ENCODE measurements around the gene SOS1.

SOS1 gene

DNA sequence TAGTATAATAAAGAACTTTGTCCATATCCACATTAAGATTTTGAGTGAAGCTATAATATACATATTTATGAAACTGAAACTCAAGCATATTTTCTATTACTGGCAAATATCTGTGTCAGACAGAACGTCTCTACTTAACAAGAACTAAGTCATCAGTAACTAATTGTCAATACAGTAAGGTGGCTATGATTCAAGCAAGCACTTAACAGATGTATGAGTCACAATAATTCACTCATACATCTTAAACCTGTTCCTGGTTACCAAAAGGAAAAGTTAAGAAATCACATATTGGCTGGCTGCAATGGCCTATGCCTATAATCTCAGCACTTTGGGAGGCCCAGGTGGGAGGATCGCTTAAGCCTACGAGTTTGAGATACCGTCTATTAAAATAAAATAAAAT is 96.0 kb downstream of the SOS1 start:
- DNase-seq (ENCODE audit: low read depth): peak; percentile 16

DNA sequence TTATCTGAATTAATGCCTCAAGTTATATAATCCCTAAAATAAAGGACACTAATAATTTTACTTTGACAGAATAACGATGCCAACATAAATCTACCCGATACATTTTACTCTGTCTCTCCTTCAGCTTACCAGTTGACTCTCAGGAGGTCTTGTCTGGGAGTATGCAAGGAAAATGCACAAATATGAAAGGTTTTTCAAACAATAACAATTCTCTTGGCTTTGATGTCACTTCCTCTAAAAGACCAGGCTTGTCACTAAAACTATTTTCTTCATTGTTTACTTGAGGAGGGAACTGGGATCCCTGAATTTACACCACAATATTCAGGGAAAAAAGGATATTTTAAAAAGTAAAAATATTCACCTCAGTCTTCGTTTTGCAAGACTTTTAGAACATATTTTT is 97.2 kb downstream of the SOS1 start:
- DNase-seq (ENCODE audit: low read depth): no peak

DNA sequence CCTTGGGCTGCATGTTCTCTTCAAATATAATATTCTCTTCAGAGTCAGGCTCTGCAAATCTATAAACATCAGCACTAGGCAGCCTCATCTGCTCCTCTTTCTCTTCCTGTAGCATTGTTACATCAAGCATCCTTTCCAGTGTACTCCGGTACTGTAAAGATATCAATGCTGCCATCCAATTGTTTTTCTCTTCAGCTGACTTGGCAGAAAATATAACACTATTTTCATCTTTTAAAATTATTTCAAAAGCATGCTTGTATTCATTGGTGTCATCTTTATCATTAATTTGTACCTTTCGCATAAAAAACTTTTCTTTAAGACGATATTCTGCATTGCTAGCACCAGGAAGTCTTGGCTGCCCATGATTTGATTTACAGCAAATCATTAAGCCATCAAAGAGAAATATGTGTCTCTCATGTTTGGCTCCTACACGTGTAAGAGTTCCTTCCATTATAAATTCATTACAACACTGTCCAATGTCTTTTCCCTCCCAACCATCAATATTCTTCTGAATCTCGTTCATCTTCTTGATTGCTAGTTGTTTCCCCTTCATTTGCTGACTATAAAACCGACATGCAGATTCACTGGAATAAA is 98.1 kb downstream of the SOS1 start:
- no peak for DNase-seq (ENCODE audit: low read depth)

DNA sequence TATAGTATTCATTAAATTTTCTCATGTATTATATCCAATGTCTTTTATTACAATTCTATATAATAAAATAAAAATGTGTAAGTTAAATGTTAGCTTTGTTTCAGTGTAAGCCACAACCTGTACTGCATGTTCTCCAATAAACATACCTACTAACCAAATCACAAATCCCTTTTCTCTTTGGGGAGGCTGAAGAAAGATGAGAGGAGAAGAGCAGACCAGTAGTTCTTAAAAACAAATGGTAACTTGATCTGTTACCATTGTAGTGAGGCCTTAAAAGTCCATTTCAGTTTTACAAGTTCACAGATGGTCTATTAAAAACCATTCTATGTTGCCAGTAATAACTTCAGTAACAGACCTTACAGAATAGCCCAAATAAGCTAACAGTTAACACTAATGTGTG is 100.5 kb downstream of the SOS1 start:
- DNase-seq (ENCODE audit: low read depth): no peak

DNA sequence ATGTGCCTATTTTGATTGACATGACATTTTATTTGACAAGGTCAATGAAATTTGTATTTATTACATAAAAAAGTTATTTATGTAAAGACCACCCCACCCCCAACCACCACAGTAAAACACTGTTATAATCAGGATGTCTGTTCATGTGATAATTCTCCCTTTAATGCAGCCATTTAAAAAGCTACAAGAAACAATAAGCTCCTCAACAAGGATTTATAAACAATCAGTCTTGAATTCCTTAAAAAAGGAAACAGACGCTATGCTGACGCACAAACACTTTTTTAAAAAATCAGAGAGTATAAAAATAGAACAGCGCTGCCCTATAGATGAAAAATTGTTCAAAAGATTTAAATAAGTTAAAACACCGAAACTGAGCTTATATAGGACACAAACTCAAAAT is 102.2 kb downstream of the SOS1 start:
- DNase-seq (ENCODE audit: low read depth): no peak

DNA sequence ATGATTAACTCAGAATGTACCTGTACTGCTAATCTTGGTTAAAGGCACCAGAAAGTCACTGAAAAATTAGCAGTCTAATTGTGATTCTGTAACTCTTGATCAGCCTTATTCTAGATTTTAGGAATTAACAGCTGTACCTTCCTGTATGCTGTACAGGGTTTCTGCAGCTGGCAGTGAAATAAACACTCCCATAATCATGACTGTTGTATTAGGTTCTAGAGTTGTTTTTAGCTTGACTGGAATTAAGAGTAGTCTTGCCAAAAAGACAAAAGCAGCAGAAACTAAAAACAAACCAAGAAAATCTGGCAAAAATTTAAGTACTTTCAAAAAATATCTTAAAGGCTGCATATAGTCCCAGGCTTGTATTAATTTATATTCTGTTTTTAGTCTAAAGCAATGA is 103.5 kb downstream of the SOS1 start:
- DNase-seq (ENCODE audit: low read depth): no peak

DNA sequence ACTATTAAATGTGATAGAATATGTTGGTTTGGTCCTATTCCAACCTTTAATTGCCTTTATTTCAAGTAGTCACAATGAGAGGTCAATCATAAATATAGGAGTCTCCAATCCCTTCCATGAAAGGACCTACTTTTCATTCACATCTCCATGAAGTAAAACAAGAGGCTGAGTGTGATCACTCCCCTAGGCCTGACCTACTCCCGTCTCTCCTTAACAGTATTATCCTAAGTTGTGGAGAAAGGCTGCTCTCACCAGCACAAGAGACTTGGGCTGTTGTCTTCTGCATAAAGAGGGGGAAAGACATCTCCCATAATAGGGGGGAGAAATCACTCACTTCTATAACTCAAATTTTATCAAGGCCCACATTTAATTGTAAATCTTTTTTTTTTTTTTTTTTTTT is 105.4 kb downstream of the SOS1 start:
- DNase-seq (ENCODE audit: low read depth): no peak

DNA sequence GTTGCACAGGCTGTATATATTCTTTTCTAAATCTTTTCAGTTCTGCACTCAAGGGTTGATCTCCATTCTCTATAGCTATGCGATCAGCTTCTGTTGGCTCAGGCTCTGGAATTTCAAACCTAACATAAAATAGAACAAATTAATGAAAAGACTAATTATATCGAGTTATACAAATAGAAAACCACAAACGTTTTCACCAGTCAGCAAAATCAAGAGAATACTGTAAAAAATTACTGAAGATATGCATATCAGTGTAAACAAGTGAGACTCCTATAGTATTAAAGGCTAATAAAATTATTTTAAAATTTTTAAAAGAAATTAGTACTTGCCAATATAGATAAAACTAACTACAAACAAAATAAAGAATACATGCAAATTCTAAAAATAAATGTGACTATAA is 107.0 kb downstream of the SOS1 start:
- no peak for DNase-seq (ENCODE audit: low read depth)

DNA sequence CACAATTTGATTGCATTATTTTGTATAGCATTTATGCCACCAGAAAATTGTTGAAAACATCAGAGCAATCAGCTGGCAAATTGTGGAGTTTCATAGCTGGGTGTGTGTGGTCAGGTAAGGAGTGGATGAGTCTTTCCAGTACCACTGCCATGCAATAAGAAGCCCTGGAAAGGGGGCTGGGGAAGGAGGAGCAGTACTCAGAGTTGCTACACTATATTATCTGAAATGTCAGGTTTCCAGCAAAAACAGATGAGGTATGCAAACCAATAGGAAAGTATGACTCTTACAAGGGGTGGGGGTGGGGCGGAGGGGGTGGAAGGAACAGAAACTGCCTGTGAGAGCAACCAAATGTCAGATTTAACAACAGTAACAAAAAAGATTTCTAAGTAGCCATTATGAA is 112.2 kb downstream of the SOS1 start:
- no peak for DNase-seq (ENCODE audit: low read depth)

DNA sequence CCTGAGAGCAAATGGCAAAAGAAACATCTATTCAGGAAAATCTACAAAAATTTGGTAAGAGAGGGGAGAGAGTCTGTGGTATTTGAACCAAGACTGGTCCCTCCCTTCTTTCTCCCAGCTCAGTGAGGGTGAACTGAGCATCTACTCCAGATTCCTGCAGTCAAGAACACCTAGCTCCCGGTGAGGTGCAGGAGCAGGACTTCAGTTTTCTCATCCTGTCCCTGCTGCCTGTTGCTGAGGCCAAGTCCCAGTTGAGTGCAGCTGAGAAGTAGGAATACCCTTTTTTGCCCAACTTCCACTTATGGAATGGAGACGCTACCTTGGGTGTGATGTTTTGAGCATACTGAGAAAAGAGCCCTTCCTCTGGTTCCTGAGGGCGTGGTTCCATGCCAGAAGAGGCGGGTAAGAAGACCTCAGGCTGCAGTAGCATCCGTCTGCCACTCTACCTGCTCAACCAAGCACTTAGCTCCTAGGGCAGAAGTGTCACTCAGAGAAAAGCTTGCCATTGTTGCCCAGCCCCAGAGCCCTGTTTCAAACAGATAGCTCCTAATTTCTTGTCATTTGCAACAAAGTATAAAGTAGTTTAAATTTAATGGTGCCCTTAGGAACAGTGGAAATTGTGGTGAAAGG is 112.9 kb downstream of the SOS1 start:
- no peak for DNase-seq (ENCODE audit: low read depth)

DNA sequence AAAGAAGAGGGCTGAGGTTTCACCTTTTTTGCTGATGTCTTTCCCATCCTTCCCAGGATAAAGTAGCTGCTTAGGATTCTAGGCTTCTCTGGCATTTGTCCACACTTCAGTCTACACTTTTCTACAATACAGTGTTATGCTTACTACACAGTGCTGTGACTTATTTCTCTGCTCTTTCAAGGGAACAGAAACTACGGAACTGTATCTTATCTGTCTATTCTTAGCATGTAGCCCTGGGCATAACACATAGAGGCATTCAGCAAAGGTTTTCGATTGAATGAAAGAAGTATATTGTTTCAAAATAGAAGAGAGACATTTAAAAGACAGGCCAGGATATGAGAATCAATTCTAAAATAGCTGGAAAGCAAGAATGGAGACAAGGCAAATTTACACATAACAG is 120.3 kb downstream of the SOS1 start:
- no peak for DNase-seq (ENCODE audit: low read depth)

DNA sequence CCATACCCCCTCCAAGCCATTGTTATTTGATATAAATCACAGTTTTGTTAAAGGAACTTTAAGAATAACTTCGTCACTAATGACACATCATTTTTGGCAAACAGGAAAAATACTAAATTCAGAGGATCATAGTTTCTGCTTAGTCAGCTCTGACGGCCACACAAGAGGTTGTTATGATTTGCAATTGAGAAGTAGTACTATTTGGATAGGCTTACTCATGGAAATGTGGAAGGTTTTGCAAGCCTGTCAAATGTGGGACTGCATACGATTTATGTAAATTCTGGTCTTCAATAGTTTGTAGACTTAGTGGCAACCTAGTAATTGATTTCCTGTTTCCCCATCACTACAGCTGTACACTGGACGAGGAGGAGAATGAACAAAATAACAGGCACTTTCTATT is 123.1 kb downstream of the SOS1 start:
- peak; percentile 90 for DNase-seq (ENCODE audit: low read depth)

DNA sequence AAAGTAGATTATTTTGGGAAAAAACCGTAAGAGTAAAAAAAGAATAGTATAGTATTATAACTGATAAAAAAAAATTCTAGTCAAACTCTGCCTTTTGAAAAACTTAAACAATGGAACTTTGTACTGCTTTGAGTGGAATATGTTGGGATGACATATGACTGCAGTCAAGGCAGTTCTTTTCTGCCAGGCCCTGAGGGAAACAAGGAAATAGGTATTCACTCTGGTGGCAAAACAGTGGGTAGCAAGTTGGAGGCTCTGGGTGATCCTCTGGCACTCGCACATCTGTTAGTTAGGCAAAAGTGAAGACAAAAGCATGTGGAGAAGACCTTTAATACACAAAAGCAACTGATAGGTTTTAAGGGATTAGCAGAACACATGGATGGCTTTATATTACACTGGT is 129.0 kb downstream of the SOS1 start:
- DNase-seq (ENCODE audit: low read depth): no peak

DNA sequence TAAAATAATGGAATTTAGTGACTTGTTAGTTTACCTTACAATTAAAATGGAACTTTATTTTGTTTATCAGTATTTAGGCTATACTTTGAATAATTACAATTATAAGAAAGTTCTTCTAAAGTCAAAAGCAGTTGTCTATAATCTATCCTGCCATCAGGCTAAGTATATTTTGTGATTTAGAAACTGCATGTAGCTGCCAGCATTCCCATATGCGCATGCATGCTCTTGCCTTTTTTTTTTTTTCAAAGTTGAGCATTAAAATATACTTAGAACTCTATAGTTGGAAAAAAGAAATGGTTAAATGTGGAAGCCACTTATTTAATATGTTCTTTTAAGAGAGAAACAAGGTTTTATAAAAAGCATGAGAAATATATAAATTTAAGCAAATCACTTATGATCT is 132.1 kb downstream of the SOS1 start:
- DNase-seq (ENCODE audit: low read depth): no peak

DNA sequence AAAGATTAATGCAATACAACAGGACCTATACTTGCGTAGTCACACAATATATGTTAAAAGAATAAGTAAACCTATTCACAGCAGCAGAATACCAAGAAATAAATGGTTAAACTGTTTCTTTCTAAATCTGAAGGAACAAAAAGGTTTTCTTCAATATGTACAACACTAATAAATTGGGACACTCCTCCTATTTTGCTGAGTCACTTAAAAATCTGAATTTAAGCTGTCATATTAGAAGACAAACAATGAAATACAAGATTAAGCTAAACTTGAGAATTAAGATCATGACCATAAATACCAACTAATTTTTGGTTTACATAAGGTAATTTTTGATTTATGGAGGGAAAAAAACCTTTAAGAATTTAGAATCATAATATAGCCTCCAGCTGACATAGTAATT is 138.4 kb downstream of the SOS1 start:
- no peak for DNase-seq (ENCODE audit: low read depth)

DNA sequence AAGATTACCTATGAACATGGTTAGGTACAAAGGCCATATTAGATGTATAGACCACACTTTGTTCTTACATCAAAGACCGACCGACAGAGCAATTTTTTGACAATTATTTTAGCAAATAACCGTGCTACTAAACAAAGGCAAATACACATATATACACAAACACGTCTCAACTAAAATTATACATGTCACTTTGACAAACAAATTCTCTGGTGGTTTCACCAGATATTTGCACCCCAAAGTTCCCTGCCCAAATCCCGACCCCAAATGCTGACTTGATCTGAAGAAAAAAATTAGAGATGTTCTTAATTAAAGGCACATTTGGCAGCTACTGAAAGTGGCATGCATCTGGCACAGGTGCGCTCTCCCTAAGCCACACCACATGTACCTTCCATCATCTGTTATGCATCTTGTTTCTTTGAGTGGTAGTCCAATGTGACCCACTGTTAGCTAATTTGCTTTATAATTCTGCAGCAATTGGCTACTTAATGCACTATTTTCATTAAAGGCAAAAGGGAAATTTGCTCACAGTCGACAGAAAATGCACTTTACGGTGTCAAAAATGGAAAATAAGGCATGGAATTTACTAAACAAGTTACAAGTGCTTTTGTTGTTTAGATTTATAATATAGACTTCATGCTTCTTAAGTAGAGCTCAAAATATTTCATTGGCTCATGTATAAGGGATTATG is 139.0 kb downstream of the SOS1 start:
- no peak for DNase-seq (ENCODE audit: low read depth)

DNA sequence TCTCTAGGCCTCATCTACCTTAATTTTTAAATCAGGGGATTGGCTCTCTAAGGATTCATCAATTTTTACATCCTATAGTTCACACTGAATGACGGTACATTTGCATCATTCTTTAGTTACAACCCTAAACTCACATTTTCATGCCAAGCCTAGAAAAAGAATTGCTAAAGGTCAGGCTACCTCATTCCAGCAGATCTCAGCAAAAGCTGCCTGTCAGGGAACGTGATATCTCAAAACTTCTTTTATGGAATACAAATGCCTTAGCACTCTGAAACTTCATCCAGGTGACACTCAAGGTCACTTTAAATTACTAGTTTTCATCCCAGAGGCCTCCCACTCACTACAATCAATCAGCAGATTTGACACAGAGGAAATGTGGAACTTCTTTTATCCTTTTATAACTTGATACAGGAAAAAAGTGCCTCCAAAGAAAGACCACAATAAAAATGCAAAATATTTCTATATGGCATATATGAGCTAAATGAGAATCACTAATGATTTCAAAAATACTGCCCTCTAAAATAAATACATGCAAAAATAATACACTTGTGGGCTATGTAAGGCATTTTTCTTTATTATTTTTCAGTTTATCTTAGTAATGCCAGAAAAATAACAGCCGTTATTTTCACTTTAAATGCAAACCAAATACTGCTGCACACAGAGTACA is 139.7 kb downstream of the SOS1 start:
- DNase-seq (ENCODE audit: low read depth): no peak

DNA sequence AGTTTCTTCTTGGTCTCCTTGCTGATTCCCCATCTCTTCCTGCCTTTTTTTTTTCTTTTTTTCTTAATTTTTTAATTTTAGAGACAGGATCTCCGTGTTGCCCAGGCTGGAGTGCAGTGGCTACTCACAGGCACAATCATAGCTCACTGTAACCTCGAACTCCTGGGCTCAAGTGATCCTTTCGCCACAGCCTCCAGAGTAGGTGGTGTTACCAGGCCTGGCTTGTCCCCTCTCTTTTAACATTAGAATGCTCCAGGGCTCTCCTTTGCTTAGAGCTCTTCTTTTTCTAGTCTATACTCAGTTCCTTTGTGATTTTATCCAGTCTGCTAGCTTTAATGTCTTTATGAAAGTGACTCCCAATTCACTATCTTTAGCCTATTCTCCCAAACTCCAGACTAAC is 141.9 kb downstream of the SOS1 start:
- DNase-seq (ENCODE audit: low read depth): no peak

DNA sequence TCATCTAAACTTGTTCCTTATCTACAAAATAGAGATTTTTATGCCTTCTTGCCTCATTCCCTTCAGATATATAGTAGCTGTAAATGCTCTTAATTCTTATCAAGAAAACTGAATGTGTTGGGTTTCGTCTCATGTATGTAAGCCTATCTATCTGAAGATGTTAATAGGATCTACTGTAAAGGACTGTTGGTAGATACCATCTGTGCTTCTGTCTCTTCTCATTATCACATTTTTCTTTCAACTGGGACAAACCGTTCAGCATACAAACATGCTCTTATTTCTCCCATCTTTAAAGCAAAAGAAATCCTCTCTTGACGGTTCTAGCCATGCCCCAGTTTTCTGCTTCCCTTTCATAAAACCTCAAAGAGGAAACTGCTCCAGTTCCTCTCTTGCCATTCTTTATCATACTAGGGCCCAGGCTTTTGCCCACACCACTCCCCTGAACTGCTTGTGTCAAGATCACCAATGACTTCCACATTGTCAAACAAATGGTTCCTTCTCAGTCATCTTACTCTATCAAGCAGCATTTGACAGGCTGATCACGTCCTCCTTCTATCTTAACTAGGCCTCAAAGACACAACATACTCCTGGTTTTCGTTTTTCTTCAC is 142.5 kb downstream of the SOS1 start:
- no peak for DNase-seq (ENCODE audit: low read depth)

DNA sequence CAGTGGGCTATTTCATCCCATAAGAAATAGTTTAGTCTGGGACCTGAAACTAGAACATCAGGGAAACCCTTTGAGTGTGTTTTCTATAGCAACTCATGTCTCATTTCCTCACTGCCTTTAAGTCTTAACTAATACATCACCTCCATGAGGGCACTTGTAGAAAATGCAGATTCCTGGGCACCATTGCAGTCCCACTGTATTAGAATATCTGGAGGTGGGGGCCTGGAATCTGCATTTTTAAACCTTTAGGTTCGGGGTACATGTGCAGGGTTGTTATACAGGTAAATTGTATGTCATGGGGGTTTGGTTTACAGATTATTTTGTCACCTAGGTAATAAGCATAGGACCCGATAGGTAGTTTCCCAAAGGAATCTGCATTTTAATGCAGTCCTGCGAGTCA is 143.8 kb downstream of the SOS1 start:
- no peak for DNase-seq (ENCODE audit: low read depth)

DNA sequence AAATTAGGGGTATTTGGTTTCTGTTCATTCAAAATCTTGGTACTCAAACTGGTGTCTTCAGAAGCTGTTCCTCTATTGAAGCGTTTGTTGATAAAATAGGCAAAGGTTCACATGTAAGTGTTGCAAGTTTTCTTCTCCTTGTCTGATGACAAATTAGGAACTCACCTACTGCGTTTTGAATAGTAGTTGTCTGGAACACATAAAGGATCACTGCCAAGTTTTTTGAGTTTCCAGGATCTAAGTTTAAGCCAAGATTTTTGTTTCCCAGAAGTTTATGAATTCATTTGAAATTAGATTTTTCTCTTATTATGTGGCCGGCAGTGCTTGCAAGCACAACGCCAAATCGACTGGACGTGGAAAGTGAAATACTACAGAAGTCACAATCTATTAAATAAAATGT is 145.8 kb downstream of the SOS1 start:
- DNase-seq (ENCODE audit: low read depth): no peak

DNA sequence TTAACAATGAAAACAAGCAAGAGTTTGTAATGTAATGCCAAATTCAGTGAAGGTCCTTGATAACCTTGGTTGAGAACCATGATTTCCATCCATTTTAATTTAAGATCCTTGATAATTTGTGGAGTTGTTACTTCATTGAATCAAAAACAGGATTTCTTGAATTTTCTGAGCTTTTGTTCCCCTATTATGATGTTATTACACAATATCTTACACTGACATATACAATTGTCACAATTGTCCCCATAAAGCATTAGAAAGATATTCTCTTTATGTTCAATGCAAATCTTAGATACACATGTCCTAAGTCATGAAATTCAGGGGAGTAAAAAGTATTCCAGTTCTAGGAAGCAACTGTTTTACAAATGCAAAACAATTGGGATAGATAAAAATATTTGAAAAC is 147.6 kb downstream of the SOS1 start:
- DNase-seq (ENCODE audit: low read depth): no peak

DNA sequence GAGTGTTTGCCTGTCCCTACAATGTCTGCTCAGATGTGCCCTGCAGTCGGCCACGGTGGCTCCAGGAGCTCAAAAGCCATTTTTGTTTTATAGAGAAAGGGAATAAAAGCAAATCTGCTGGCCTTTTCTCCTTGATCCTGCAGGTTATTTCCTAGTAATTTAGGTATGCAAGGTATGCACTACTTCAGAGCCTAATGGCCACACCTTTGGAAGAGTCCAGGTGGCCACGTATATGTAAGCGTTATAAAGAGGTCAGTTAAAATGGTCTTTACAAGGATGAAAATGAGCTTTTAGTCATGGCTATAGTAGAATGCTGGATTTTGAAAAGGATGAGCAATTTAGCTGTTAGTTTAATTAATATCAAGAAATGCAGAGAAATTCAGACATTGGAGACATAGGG is 149.5 kb downstream of the SOS1 start:
- no peak for DNase-seq (ENCODE audit: low read depth)

All from HS-5 (cell line).